HepG2 (cell line): ENCODE measurements around the gene LRRC45. TPM values are rescaled to one million over a fixed set of nuclear protein-coding genes. Genes with fewer than 3 reads are reported as not detected.
"Not testable (repeated sequence)": the region's sequence is repeated elsewhere in the genome, so short reads cannot be mapped to it uniquely, and the experiment has no call there.

Experiments
- ATAC-seq: fragments of 200-7000 bp; cut with Tn5 transposase; 3 replicates; pipeline ENCODE4 v1.9.1; 2020; ENCODE audit warnings: mild to moderate bottlenecking, moderate library complexity
- BruUV-seq: library from RNA; stranded (reverse); fragments of 400-500 nt; replicated peaks from 2 replicates; lab custom pipeline; 2021; lab: Mats Ljungman, UMichigan
- CTCF ChIA-PET: fragments of 300-600 bp; formaldehyde crosslinking; extraction: SDS; loops from one replicate; lab custom pipeline; 2021; ENCODE audit warnings: low total read pairs, inconsistent platforms, low intra/inter-chr PET ratio; lab: Yijun Ruan, JAX
- POLR2A ChIA-PET: fragments of 350-600 bp; sonication (Branson Sonifier 250); formaldehyde crosslinking; loops from one replicate; lab custom pipeline; 2020; ENCODE audit warnings: antibody characterized with exemption, inconsistent platforms; lab: Yijun Ruan, JAX
- DNase-seq: peaks from one replicate; pipeline ENCODE4 v3.0.0-alpha.2; 2015; ENCODE audit warnings: low spot score
- FAIRE-seq: peaks from 3 replicates; lab custom pipeline; 2011; peaks lifted over from hg19 to GRCh38; lab: Jason Lieb, UNC
- H2AFZ ChIP-seq: one replicate; pipeline ENCODE4 v1.6.1; 2011; ENCODE audit warnings: low read length, inconsistent platforms
- H3K27ac ChIP-seq: fragments of 300-600 bp; 3 replicates; pipeline ENCODE4 v1.8.0; 2011; ENCODE audit warnings: mixed run types, mild to moderate bottlenecking, mixed read lengths, low read length, inconsistent platforms; ENCODE audit not compliant: insufficient read depth; ENCODE audit errors: extremely low read length
- H3K27me3 ChIP-seq, 2 experiments: fragments of 200-600 bp in 1 of 2; 2 replicates in 1 of 2; 3 replicates in 1 of 2; pipeline versions ENCODE4 v1.6.0 to v1.8.0; 2011; ENCODE audit warnings: low read length in 2 of 2, mild to moderate bottlenecking in 2 of 2, moderate library complexity in 2 of 2, inconsistent platforms in 1 of 2; ENCODE audit not compliant: insufficient read depth in 2 of 2, control insufficient read depth in 1 of 2
- H3K36me3 ChIP-seq, 2 experiments: fragments of 200-600 bp in 1 of 2; replicated peaks in 1 of 2; 2 replicates in 1 of 2; 3 replicates in 1 of 2; pipeline versions ENCODE4 v1.5.1 to v1.8.0; 2011; ENCODE audit warnings: low read length in 2 of 2, inconsistent platforms in 1 of 2; ENCODE audit not compliant: insufficient read depth in 2 of 2, control insufficient read depth in 1 of 2
- H3K4me1 ChIP-seq: 2 replicates; pipeline ENCODE4 v1.5.1; 2012; ENCODE audit warnings: low read length, inconsistent platforms; ENCODE audit not compliant: insufficient read depth
- H3K4me2 ChIP-seq: 2 replicates; pipeline ENCODE4 v1.6.0; 2011; ENCODE audit warnings: low read depth, low read length, inconsistent platforms
- H3K4me3 ChIP-seq, 3 experiments: fragments of 200-600 bp in 1 of 3; sonication (generic), shearing (Covaris generic) in 1 of 3; replicated peaks in 1 of 3; 2 replicates each; pipeline ENCODE4 v1.5.1; 2011 to 2016; ENCODE audit warnings: low read length in 3 of 3, inconsistent platforms in 2 of 3, low read depth in 2 of 3, mild to moderate bottlenecking in 2 of 3, control low read depth in 1 of 3, mixed read lengths in 1 of 3; ENCODE audit not compliant: insufficient read depth in 1 of 3
- H3K79me2 ChIP-seq: one replicate; pipeline ENCODE4 v1.6.1; 2011; ENCODE audit warnings: low read length, inconsistent platforms; ENCODE audit not compliant: insufficient read depth
- H3K9ac ChIP-seq: 2 replicates; pipeline ENCODE4 v1.6.0; 2011; ENCODE audit warnings: mild to moderate bottlenecking, low read depth, low read length, inconsistent platforms; ENCODE audit not compliant: insufficient read depth
- H3K9me3 ChIP-seq: 2 replicates; pipeline ENCODE4 v1.5.1; 2012; ENCODE audit warnings: mild to moderate bottlenecking, low read length
- H4K20me1 ChIP-seq: 2 replicates; pipeline ENCODE4 v1.6.0; 2011; ENCODE audit warnings: inconsistent platforms, mild to moderate bottlenecking, low read length, moderate library complexity; ENCODE audit not compliant: insufficient read depth
- ARNTL ChIP-seq: sonication (generic); formaldehyde crosslinking; IDR thresholded peaks from 2 replicates; pipeline ENCODE4 v1.4.0; 2020; ENCODE audit warnings: mild to moderate bottlenecking, missing genetic modification reagents
- HNF4A ChIP-seq: sonication (generic); formaldehyde crosslinking; IDR thresholded peaks from 2 replicates; pipeline ENCODE4 v1.4.0; 2020; ENCODE audit warnings: missing genetic modification reagents
- RFX5 ChIP-seq: IDR thresholded peaks from 2 replicates; pipeline ENCODE4 v1.6.1; 2011; ENCODE audit warnings: low read depth, low read length, improper control_type of control experiment
- ZNF687 ChIP-seq: sonication (generic); formaldehyde crosslinking; IDR thresholded peaks from 2 replicates; pipeline ENCODE4 v1.5.1; 2020; ENCODE audit warnings: mild to moderate bottlenecking, missing genetic modification reagents, moderate library complexity
- WGBS: methylation state at CpG from one replicate; pipeline ENCODE4 v1.1.6; 2017; ENCODE audit warnings: low lambda C conversion rate; 5-methylcytosine and 5-hydroxymethylcytosine counted together
- in situ Hi-C: cut with HindIII; loops from 2 replicates; pipeline ENCODE4 v1.10.0; 2017; ENCODE audit warnings: low pct_unique_long_range_greater_than_20kb; ENCODE audit not compliant: extremely low pct_ligation_motif_present
- intact Hi-C: fragments of 100-400 bp; cut with micrococcal nuclease; formaldehyde crosslinking; loops from one replicate; pipeline ENCODE4 v1.10.0; 2022; ENCODE audit not compliant: unreplicated experiment
- polyA plus RNA-seq, 8 experiments: library from polyadenylated mRNA; depleted of rRNA in 3 of 8; stranded (reverse) in 7 of 8; unstranded in 1 of 8; fragments of >200 nt; fragmentation: Illumina TruSeq in 4 of 8; extraction: Trizol in 4 of 8; gene quantifications; 2 replicates each; pipeline versions ENCODE4 v1.2.1 to v1.2.3, GENCODE V29; 2011 to 2016; ENCODE audit warnings: low read depth in 4 of 8, missing spikeins in 1 of 8, mixed read lengths in 1 of 8; ENCODE audit not compliant: insufficient read depth in 1 of 8
- total RNA-seq, 5 experiments: library from RNA; depleted of rRNA; stranded (reverse); fragments of >200 nt; fragmentation: Illumina TruSeq; extraction: Trizol; gene quantifications; 2 replicates each; pipeline ENCODE4 v1.2.3, GENCODE V29; 2016; ENCODE audit warnings: low read depth in 1 of 5
- TF ChIP-seq, protein P1 (sequence below): sonication (generic); formaldehyde crosslinking; IDR thresholded peaks from 2 replicates; pipeline ENCODE4 v1.4.0; 2020; ENCODE audit warnings: mild to moderate bottlenecking, missing genetic modification reagents
- TF ChIP-seq, protein P2 (sequence below): sonication (generic); formaldehyde crosslinking; conservative IDR thresholded peaks from 2 replicates; pipeline ENCODE4 v1.4.0; 2020; ENCODE audit warnings: missing genetic modification reagents

The LRRC45 gene
- total and polyA plus RNA-seq, 2 of the 13 experiments (the other 11 are each of a cell fraction or from before 2014, with no cell fraction given), result 11.6 to 48.1 TPM

GRCh38 chr17:82038796-82039409 lies 15.8 kb downstream of the LRRC45 start:
- DNase-seq, H3K9ac ChIP-seq, H2AFZ ChIP-seq, FAIRE-seq, ATAC-seq, H3K4me2 ChIP-seq, H3K27me3 ChIP-seq, CTCF ChIA-PET, H3K4me3 ChIP-seq, H3K9me3 ChIP-seq, BruUV-seq: not testable (repeated sequence)
- intact Hi-C loops, result loop anchor here (5.0 kb wide), 1 partner anchor 113 kb away; no protein-coding TSS in a partner anchor
- WGBS, result 96% methylated on average over 16 of the region's 16 CpGs
- Histone ChIP-seq H3K36me3 (peaks cover 4 to 12% of the 10 kb centered on the region in 2 experiments), H3K4me1 (peaks cover 68% of the 10 kb centered on the region), H3K79me2 (peaks cover 13% of the 10 kb centered on the region), H4K20me1 (peaks cover 20% of the 10 kb centered on the region), H3K27ac (peak overlapping the region; percentile 22)
- POLR2A ChIA-PET, result interaction anchor here (1.0 to 1.9 kb wide), 4 partner anchors 16 to 64 kb away, joined by 3 to 37 read pairs (median 6); partner anchors contain the start of genes CENPX and LRRC45
- in situ Hi-C loops, result loop anchor here (5.0 kb wide), 1 partner anchor 118 kb away; no protein-coding TSS in a partner anchor

DNA sequence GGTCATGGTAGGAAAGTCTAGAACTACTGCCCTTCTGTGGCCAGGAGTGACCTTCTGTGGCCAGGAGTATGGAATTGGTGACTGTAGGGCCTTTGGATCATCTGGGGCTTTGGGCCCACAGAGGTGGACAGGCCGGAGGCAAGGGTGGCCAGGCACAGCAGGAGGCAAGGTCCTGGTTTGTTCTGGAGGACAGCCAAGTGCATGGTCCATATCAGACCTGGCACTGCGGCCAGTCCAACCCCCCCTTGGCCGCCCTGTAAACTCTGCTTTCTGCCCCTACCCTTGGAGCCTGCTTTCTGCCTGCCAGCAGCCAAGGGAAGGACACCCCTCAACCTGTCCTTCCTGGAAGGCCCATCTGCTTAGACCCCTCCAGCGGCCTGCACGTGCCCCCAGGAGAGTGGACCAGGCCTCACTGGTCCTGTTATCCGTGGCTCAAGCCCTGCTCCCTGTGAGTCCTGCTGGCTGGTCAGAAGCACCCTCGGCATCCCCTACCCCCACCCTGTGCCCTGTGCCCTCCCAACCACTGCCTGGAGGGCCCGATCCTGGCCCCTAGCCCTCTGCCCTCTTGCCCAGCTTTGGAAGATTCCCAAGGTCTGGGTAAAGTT lies 16.7 kb downstream of the LRRC45 start:
- POLR2A ChIA-PET, result interaction anchor here (1.0 to 1.7 kb wide), 2 partner anchors 17 kb away, joined by 3 to 5 read pairs; partner anchors contain the start of genes CENPX and LRRC45
- H3K27ac ChIP-seq, result peak overlapping the region; percentile 22
- FAIRE-seq, result no peak
- no peaks in the 10 kb centered on the region for H3K27me3 ChIP-seq
- CTCF ChIA-PET, result no interaction called here
- peak; percentile 8 for ATAC-seq
- peaks cover 13% of the 10 kb centered on the region for H3K79me2 ChIP-seq
- 25% methylated on average over 7 of the region's 8 CpGs for WGBS
- H3K4me1 ChIP-seq, result peaks cover 68% of the 10 kb centered on the region
- peak; percentile 57 for DNase-seq
- H2AFZ ChIP-seq, result no peak overlapping the region
- no TSS peak for BruUV-seq
- in situ Hi-C loops, result loop anchor here (5.0 kb wide), 1 partner anchor 118 kb away; no protein-coding TSS in a partner anchor
- H3K4me3 ChIP-seq, result peak overlapping the region in 1 of 3 experiments; percentile 19; a peak in 1 of 6 replicates
- H4K20me1 ChIP-seq, result peaks cover 20% of the 10 kb centered on the region
- intact Hi-C loops, result loop anchor here (5.0 kb wide), 1 partner anchor 113 kb away; no protein-coding TSS in a partner anchor
- H3K9me3 ChIP-seq, result no peaks in the 10 kb centered on the region
- peak overlapping the region; percentile 31; the same call in 1 of the 2 replicates for H3K9ac ChIP-seq
- peak overlapping the region; percentile 45 for H3K4me2 ChIP-seq
- peaks cover 4 to 12% of the 10 kb centered on the region in 2 experiments for H3K36me3 ChIP-seq
- TF ChIP-seq ZNF687 (CRISPR knock-in tag), result peak; percentile 90
- TF ChIP-seq, protein P1, sequence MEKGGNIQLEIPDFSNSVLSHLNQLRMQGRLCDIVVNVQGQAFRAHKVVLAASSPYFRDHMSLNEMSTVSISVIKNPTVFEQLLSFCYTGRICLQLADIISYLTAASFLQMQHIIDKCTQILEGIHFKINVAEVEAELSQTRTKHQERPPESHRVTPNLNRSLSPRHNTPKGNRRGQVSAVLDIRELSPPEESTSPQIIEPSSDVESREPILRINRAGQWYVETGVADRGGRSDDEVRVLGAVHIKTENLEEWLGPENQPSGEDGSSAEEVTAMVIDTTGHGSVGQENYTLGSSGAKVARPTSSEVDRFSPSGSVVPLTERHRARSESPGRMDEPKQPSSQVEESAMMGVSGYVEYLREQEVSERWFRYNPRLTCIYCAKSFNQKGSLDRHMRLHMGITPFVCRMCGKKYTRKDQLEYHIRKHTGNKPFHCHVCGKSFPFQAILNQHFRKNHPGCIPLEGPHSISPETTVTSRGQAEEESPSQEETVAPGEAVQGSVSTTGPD (CRISPR knock-in tag), result peak; percentile 90
- TF ChIP-seq RFX5, result no peak
- TF ChIP-seq, protein P2, sequence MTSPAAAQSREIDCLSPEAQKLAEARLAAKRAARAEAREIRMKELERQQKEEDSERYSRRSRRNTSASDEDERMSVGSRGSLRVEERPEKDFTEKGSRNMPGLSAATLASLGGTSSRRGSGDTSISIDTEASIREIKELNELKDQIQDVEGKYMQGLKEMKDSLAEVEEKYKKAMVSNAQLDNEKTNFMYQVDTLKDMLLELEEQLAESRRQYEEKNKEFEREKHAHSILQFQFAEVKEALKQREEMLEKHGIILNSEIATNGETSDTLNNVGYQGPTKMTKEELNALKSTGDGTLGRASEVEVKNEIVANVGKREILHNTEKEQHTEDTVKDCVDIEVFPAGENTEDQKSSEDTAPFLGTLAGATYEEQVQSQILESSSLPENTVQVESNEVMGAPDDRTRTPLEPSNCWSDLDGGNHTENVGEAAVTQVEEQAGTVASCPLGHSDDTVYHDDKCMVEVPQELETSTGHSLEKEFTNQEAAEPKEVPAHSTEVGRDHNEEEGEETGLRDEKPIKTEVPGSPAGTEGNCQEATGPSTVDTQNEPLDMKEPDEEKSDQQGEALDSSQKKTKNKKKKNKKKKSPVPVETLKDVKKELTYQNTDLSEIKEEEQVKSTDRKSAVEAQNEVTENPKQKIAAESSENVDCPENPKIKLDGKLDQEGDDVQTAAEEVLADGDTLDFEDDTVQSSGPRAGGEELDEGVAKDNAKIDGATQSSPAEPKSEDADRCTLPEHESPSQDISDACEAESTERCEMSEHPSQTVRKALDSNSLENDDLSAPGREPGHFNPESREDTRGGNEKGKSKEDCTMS (CRISPR knock-in tag), result no peak
- peak; percentile 85 for TF ChIP-seq HNF4A
- TF ChIP-seq ARNTL (CRISPR knock-in tag), result no peak
